ENCODE measurements around the gene C1GALT1. TPM values are rescaled to one million over a fixed set of nuclear protein-coding genes. Genes with fewer than 3 reads are reported as not detected.
A peak's percentile ranks its signal among the peaks of the same experiment; 100 is the strongest.

C1GALT1 gene
- total RNA-seq, 1 experiment from 2014 or later: 97.0 TPM

DNA sequence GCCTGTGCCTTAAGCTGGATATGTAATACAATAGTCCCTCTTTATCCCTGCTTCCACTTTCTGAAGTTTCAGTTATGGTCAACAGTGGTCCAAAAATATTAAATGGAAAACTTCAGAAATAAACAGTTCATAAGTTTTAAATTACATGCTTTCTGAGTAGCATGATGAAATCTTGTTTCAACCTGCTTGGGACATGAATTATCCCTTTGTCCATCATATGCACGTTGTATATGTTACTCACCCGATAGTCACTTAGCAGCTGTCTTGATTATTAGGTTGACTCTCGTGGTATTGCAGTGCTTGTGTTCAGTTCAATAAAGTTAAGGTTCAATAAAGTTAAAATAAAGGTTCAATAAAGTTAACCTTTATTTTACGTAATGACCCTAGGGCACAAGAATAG is 25.5 kb downstream of the C1GALT1 start:
- intact Hi-C loops (cut with micrococcal nuclease; ENCODE audit: unreplicated experiment): no loop called here
- H3K4me1 Mint-ChIP-seq (ENCODE audit: low read depth, unreplicated experiment): peaks cover 32% of the 10 kb centered on the region
- H3K27ac Mint-ChIP-seq (ENCODE audit: unreplicated experiment): peak overlapping the region; percentile 6
- DNase-seq: no peak
- H3K9me3 Mint-ChIP-seq (ENCODE audit: low read depth, unreplicated experiment): peaks cover 7% of the 10 kb centered on the region
- no TSS peak for BruUV-seq (replicated peaks)
- no peak overlapping the region for H3K4me3 Mint-ChIP-seq (ENCODE audit: low read depth, unreplicated experiment)
- peaks cover 11% of the 10 kb centered on the region for H3K36me3 Mint-ChIP-seq (ENCODE audit: insufficient read depth, unreplicated experiment)
- TF ChIP-seq, protein P1, sequence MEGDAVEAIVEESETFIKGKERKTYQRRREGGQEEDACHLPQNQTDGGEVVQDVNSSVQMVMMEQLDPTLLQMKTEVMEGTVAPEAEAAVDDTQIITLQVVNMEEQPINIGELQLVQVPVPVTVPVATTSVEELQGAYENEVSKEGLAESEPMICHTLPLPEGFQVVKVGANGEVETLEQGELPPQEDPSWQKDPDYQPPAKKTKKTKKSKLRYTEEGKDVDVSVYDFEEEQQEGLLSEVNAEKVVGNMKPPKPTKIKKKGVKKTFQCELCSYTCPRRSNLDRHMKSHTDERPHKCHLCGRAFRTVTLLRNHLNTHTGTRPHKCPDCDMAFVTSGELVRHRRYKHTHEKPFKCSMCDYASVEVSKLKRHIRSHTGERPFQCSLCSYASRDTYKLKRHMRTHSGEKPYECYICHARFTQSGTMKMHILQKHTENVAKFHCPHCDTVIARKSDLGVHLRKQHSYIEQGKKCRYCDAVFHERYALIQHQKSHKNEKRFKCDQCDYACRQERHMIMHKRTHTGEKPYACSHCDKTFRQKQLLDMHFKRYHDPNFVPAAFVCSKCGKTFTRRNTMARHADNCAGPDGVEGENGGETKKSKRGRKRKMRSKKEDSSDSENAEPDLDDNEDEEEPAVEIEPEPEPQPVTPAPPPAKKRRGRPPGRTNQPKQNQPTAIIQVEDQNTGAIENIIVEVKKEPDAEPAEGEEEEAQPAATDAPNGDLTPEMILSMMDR (IDR thresholded peaks at IDR 0.05; ENCODE audit: unreplicated experiment): no peak
- H3K27me3 Mint-ChIP-seq (ENCODE audit: unreplicated experiment): no peaks in the 10 kb centered on the region
- CTCF ChIA-PET: no interaction called here

- H3K4me3 Mint-ChIP-seq (ENCODE audit: low read depth, unreplicated experiment): no peak overlapping the region
- TF ChIP-seq, protein P1 (IDR thresholded peaks at IDR 0.05; ENCODE audit: unreplicated experiment): no peak
- DNase-seq: no peak
- CTCF ChIA-PET: no interaction called here
- H3K27me3 Mint-ChIP-seq (ENCODE audit: unreplicated experiment): no peaks in the 10 kb centered on the region
- no peak overlapping the region for H3K27ac Mint-ChIP-seq (ENCODE audit: unreplicated experiment)
- H3K36me3 Mint-ChIP-seq (ENCODE audit: insufficient read depth, unreplicated experiment): peaks cover 11% of the 10 kb centered on the region
- intact Hi-C loops (cut with micrococcal nuclease; ENCODE audit: unreplicated experiment): no loop called here
- H3K4me1 Mint-ChIP-seq (ENCODE audit: low read depth, unreplicated experiment): peaks cover 32% of the 10 kb centered on the region
- BruUV-seq (replicated peaks): no TSS peak
- H3K9me3 Mint-ChIP-seq (ENCODE audit: low read depth, unreplicated experiment): peaks cover 7% of the 10 kb centered on the region
Observed at GRCh38 chr7:7208520-7208919, 26.2 kb downstream of the C1GALT1 start.

DNA sequence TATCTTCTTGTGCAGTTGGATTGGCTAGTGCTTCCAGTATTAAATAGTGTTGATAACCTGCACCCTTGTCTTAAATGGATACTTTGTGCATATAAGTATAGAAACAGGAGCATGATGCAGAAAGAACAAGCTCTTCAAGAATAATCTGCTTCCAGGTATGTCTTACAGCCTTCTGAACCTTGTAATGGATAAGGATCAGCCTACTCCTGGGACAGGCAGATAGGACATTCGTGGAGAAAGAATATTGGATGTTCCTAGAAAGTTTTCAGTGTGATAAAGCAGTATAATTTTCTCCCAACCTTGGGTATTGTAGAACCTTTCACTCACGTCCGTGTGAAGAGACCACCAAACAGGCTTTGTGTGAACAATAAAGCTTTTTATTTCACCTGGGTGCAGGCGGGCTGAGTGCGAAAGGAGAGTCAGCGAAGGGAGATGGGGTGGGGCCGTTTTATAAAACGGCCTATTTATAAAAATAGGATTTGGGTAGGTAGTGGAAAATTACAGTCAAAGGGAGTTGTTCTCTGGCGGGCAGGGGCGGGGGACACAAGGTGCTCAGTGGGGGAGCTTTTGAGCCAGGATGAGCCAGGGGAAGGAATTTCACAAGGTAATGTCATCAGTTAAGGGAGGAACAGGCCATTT is 27.2 kb downstream of the C1GALT1 start:
- BruUV-seq (replicated peaks): no TSS peak
- DNase-seq: no peak
- TF ChIP-seq, protein P1 (IDR thresholded peaks at IDR 0.05; ENCODE audit: unreplicated experiment): no peak
- Mint-ChIP-seq H3K4me1 (ENCODE audit: low read depth, unreplicated experiment) (peaks cover 26% of the 10 kb centered on the region), H3K27me3 (ENCODE audit: unreplicated experiment) (no peaks in the 10 kb centered on the region), H3K4me3 (ENCODE audit: low read depth, unreplicated experiment) (no peak overlapping the region), H3K9me3 (ENCODE audit: low read depth, unreplicated experiment) (peaks cover 6% of the 10 kb centered on the region), H3K36me3 (ENCODE audit: insufficient read depth, unreplicated experiment) (peaks cover 11% of the 10 kb centered on the region), H3K27ac (ENCODE audit: unreplicated experiment) (no peak overlapping the region)
- intact Hi-C loops (cut with micrococcal nuclease; ENCODE audit: unreplicated experiment): no loop called here
- CTCF ChIA-PET: interaction anchor here (0.7 kb wide), 2 partner anchors 31 to 813 kb away, joined by 3 to 4 read pairs; no protein-coding TSS in a partner anchor

- no peak overlapping the region for H3K27ac Mint-ChIP-seq (ENCODE audit: unreplicated experiment)
- no TSS peak for BruUV-seq (replicated peaks)
- intact Hi-C loops (cut with micrococcal nuclease; ENCODE audit: unreplicated experiment): no loop called here
- DNase-seq: no peak
- peaks cover 2% of the 10 kb centered on the region for H3K9me3 Mint-ChIP-seq (ENCODE audit: low read depth, unreplicated experiment)
- CTCF ChIA-PET: interaction anchor here (0.6 to 0.7 kb wide), 2 partner anchors 121 to 812 kb away, joined by 4 read pairs; no protein-coding TSS in a partner anchor
- peaks cover 11% of the 10 kb centered on the region for H3K36me3 Mint-ChIP-seq (ENCODE audit: insufficient read depth, unreplicated experiment)
- TF ChIP-seq, protein P1 (IDR thresholded peaks at IDR 0.05; ENCODE audit: unreplicated experiment): no peak
- H3K4me3 Mint-ChIP-seq (ENCODE audit: low read depth, unreplicated experiment): no peak overlapping the region
- no peaks in the 10 kb centered on the region for H3K27me3 Mint-ChIP-seq (ENCODE audit: unreplicated experiment)
- peaks cover 20% of the 10 kb centered on the region for H3K4me1 Mint-ChIP-seq (ENCODE audit: low read depth, unreplicated experiment)
Observed at GRCh38 chr7:7210475-7211237, 28.3 kb downstream of the C1GALT1 start.

All from Calu3 (cell line).